ENCODE data around the gene SLCO3A1. TPM values are rescaled to one million over a fixed set of nuclear protein-coding genes. Genes with fewer than 3 reads are reported as not detected.

Gene SLCO3A1
- total RNA-seq, 1 experiment from 2014 or later, result 5.1 TPM

- DNase-seq (ENCODE audit: low read depth, low spot score) (no peak), ATAC-seq (no peak)
- H3K27me3 ChIP-seq (ENCODE audit: insufficient read depth, low read length), result no peaks in the 10 kb centered on the region
- H3K27ac ChIP-seq (ENCODE audit: low read depth, low read length), result no peak overlapping the region
- H2AFZ ChIP-seq (ENCODE audit: low read depth, low read length, poor library complexity, severe bottlenecking), result no peak overlapping the region
- H3K9me3 ChIP-seq (ENCODE audit: control insufficient read depth in 1 of 2, insufficient read depth in 1 of 2, low read depth in 1 of 2, low read length in 2 of 2), result no peaks in the 10 kb centered on the region
- H3K9ac ChIP-seq (ENCODE audit: low read length), result no peak overlapping the region
- no peaks in the 10 kb centered on the region for H3K36me3 ChIP-seq (ENCODE audit: control insufficient read depth in 1 of 2, insufficient read depth in 2 of 2, low read length in 2 of 2)
- ChIA-PET POLR2A (no interaction called here), RAD21 (ENCODE audit: low non-redundant PET in 1 of 2, low total read pairs in 2 of 2, uncharacterized antibody in 2 of 2, unreplicated experiment in 2 of 2) (no interaction called here), CTCF (no interaction called here)
- H3K4me1 ChIP-seq (ENCODE audit: control insufficient read depth in 1 of 2, insufficient read depth in 2 of 2, low read length in 2 of 2), result no peaks in the 10 kb centered on the region
- H3K79me2 ChIP-seq (ENCODE audit: insufficient read depth, low read length), result no peaks in the 10 kb centered on the region
- no peak overlapping the region for H3K4me2 ChIP-seq (ENCODE audit: low read length)
- no peak overlapping the region for H3K4me3 ChIP-seq (replicated peaks in 1 of 2; ENCODE audit: low read depth in 1 of 2, low read length in 2 of 2)
- no peaks in the 10 kb centered on the region for H3K9me2 ChIP-seq (ENCODE audit: insufficient read depth)
- H4K20me1 ChIP-seq (ENCODE audit: insufficient read depth), result no peaks in the 10 kb centered on the region
- no TSS peak for BruUV-seq (replicated peaks)
- intact Hi-C loops (cut with micrococcal nuclease), result no loop called here
- TF ChIP-seq EZH2 (IDR thresholded peaks at IDR 0.05), result no peak
- no peak for TF ChIP-seq SP1 (IDR thresholded peaks at IDR 0.05; ENCODE audit: low read depth)
- no peak for TF ChIP-seq TCF7L2 (IDR thresholded peaks at IDR 0.05; ENCODE audit: borderline replicate concordance, extremely low read depth, insufficient read depth, insufficient read length)
- no peak for TF ChIP-seq RAD21 (IDR thresholded peaks at IDR 0.05; ENCODE audit: low read depth)
- no peak for TF ChIP-seq ELF1 (IDR thresholded peaks at IDR 0.05; ENCODE audit: borderline replicate concordance, low read depth)
- no peak for TF ChIP-seq REST (IDR thresholded peaks at IDR 0.05; ENCODE audit: low read depth)
- TF ChIP-seq JUND (IDR thresholded peaks at IDR 0.05), result no peak
- TF ChIP-seq FOSL1 (IDR thresholded peaks at IDR 0.05; ENCODE audit: low read depth), result no peak
- TF ChIP-seq EGR1 (IDR thresholded peaks at IDR 0.05; ENCODE audit: low read depth), result no peak
- TF ChIP-seq ZBTB33 (IDR thresholded peaks at IDR 0.05; ENCODE audit: extremely low read depth, insufficient replicate concordance, low read length), result no peak
- TF ChIP-seq CEBPB (IDR thresholded peaks at IDR 0.05; ENCODE audit: low read depth), result no peak
These were observed 25.6 kb downstream of the SLCO3A1 start for GRCh38 chr15:91879158-91879557.

Data from HCT116 (cell line).